Endodermal cell (in vitro differentiated cells): ENCODE measurements around the gene GRM8. TPM values are rescaled to one million over a fixed set of nuclear protein-coding genes. Genes with fewer than 3 reads are reported as not detected.

Source experiments
- DNase-seq: peaks from one replicate; pipeline ENCODE4 v3.0.0-alpha.2; 2017
- H3K27ac ChIP-seq: 2 replicates; pipeline ENCODE4 v1.5.1; 2013; ENCODE audit warnings: mild to moderate bottlenecking, low read depth, low read length, moderate library complexity
- H3K27me3 ChIP-seq: 2 replicates; pipeline ENCODE4 v1.6.1; 2013; ENCODE audit warnings: mild to moderate bottlenecking, low read length, moderate library complexity; ENCODE audit not compliant: insufficient read depth, control insufficient read depth, poor library complexity, severe bottlenecking
- H3K36me3 ChIP-seq: 2 replicates; pipeline ENCODE4 v1.7.0; 2013; ENCODE audit warnings: mild to moderate bottlenecking, low read length, moderate library complexity; ENCODE audit not compliant: control insufficient read depth, insufficient read depth
- H3K4me1 ChIP-seq: one replicate; pipeline ENCODE4 v1.7.0; 2013; ENCODE audit warnings: low read length; ENCODE audit not compliant: control insufficient read depth, insufficient read depth
- H3K4me3 ChIP-seq: 2 replicates; pipeline ENCODE4 v1.5.1; 2013; ENCODE audit warnings: mild to moderate bottlenecking, low read length, moderate library complexity
- H3K9ac ChIP-seq: 2 replicates; pipeline ENCODE4 v1.6.1; 2013; ENCODE audit warnings: mild to moderate bottlenecking, low read length, moderate library complexity; ENCODE audit not compliant: poor library complexity, severe bottlenecking; ENCODE audit errors: extremely low read depth
- H3K9me3 ChIP-seq: 2 replicates; pipeline ENCODE4 v1.6.1; 2013; ENCODE audit warnings: mild to moderate bottlenecking, low read length, moderate library complexity; ENCODE audit not compliant: control insufficient read depth
- H3K27ac Mint-ChIP-seq: 2 replicates; pipeline ENCODE4 v1.8.0; 2020; ENCODE audit warnings: mixed read lengths
- H3K27me3 Mint-ChIP-seq: 2 replicates; pipeline ENCODE4 v1.8.0; 2021; ENCODE audit warnings: mild to moderate bottlenecking, mixed read lengths; ENCODE audit not compliant: insufficient read depth
- H3K36me3 Mint-ChIP-seq: 2 replicates; pipeline ENCODE4 v1.8.0; 2020; ENCODE audit warnings: low read depth, mixed read lengths
- H3K4me1 Mint-ChIP-seq: 2 replicates; pipeline ENCODE4 v1.8.0; 2020; ENCODE audit warnings: mixed read lengths
- H3K4me3 Mint-ChIP-seq: 2 replicates; pipeline ENCODE4 v1.8.0; 2020; ENCODE audit warnings: mild to moderate bottlenecking, moderate library complexity, mixed read lengths
- H3K9me3 Mint-ChIP-seq: 2 replicates; pipeline ENCODE4 v1.8.0; 2020; ENCODE audit warnings: mild to moderate bottlenecking, mixed read lengths
- CTCF ChIP-seq: fragments of 200-600 bp; sonication (generic); conservative IDR thresholded peaks from 2 replicates; pipeline ENCODE4 v1.5.0; 2021; ENCODE audit warnings: antibody characterized with exemption, mild to moderate bottlenecking
- WGBS, 2 experiments: methylation state at CpG; one replicate each; pipeline versions ENCODE4 v1.1.5 to v1.1.7; 2013; ENCODE audit warnings: missing lambda C conversion rate in 2 of 2, mixed read lengths in 1 of 2; ENCODE audit not compliant: insufficient coverage in 1 of 2, insufficient read length in 1 of 2; 5-methylcytosine and 5-hydroxymethylcytosine counted together
- total RNA-seq, 2 donors: library from RNA; stranded (reverse); fragmentation: NEBNext Ultra II Directional in 1 of 2; extraction: Animal tissue kit (Norgen Biotek cat#: 25700) in 1 of 2; gene quantifications; 2 replicates in 1 of 2; 3 replicates in 1 of 2; pipeline ENCODE4 v1.2.1, GENCODE V29; 2021

The GRM8 gene
- total RNA-seq, 2 donors from 2014 or later: 0.93 to 2.0 TPM

DNA sequence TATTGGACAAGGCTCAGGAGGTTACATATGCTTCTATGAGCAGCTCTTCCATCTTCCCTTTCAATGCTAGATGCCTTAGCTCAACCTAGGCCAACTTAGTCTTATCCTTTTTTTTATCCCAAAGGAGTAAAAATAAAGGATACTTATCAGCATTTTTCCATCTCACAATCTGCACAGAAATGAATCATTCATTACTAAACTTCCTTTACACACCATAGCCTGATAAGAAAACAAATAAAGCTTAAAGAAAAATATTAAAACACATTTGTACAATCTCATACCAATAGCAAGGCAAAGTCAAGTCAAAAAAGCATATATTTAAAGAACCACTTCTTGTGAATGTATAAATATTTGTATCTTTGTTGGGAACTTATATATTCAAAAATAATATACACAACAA, 407.4 kb downstream of the GRM8 start:
- Mint-ChIP-seq H3K4me3 (no peak overlapping the region), H3K9me3 (peaks cover 13% of the 10 kb centered on the region), H3K27me3 (no peaks in the 10 kb centered on the region), H3K36me3 (no peaks in the 10 kb centered on the region), H3K27ac (no peak overlapping the region), H3K4me1 (peaks cover 25% of the 10 kb centered on the region)
- no peak overlapping the region for H3K9ac ChIP-seq
- no peaks in the 10 kb centered on the region for H3K27me3 ChIP-seq
- no peak overlapping the region for H3K4me3 ChIP-seq
- no peaks in the 10 kb centered on the region for H3K36me3 ChIP-seq
- TF ChIP-seq CTCF: no peak
- H3K9me3 ChIP-seq: peaks cover 12% of the 10 kb centered on the region
- H3K4me1 ChIP-seq: no peaks in the 10 kb centered on the region
- H3K27ac ChIP-seq: no peak overlapping the region
- no peak for DNase-seq

DNA sequence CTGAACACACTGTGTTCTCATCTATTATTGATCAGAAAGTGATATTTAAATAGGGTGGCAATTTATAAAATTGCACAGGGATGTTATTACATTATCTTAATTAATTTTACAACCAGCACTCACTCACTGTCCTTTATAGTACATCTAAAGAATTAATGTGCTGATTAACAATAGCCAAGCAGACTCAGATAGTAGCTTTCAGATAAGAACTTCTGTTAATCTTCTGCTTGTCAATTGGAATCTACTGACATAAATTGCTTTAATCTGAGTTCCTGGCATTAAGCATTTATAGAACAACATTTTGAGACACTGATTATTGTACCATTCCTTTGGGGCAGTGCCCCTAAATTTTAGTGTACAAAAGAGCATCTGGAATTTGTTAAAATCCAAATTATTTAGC, 408.9 kb downstream of the GRM8 start:
- Histone ChIP-seq H3K4me3 (no peak overlapping the region), H3K27me3 (no peaks in the 10 kb centered on the region), H3K36me3 (no peaks in the 10 kb centered on the region), H3K27ac (no peak overlapping the region), H3K4me1 (no peaks in the 10 kb centered on the region), H3K9me3 (peaks cover 12% of the 10 kb centered on the region), H3K9ac (no peak overlapping the region)
- no peaks in the 10 kb centered on the region for H3K36me3 Mint-ChIP-seq
- TF ChIP-seq CTCF: no peak
- H3K4me1 Mint-ChIP-seq: peaks cover 25% of the 10 kb centered on the region
- no peaks in the 10 kb centered on the region for H3K27me3 Mint-ChIP-seq
- no peak overlapping the region for H3K4me3 Mint-ChIP-seq
- no peak overlapping the region for H3K27ac Mint-ChIP-seq
- DNase-seq: no peak
- peaks cover 11% of the 10 kb centered on the region for H3K9me3 Mint-ChIP-seq

DNA sequence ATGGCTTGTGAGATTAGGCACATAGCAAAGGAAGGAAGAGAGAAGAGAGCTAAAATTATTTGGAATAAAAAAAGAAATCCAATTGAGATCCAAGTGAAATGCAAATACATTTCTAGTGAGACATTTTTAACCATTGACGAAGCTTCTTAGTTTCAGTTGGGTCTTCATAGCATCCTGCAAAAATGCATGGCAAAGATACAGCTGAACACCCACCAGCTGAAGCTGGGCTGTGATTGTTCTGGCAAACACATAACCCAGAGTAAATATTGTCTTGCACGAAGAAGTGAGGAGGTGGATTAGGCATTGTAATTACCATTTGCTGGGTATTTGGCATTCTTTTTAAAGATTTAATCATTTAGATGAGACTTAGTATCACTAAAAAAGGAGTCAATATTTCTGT, 409.4 kb downstream of the GRM8 start:
- 79 to 90% methylated on average over 1 to 2 of the region's 2 CpGs for WGBS, 2 experiments
- no peak overlapping the region for H3K4me3 Mint-ChIP-seq
- DNase-seq: no peak
- H3K27ac ChIP-seq: no peak overlapping the region
- peaks cover 12% of the 10 kb centered on the region for H3K9me3 ChIP-seq
- H3K9me3 Mint-ChIP-seq: peaks cover 11% of the 10 kb centered on the region
- H3K27me3 Mint-ChIP-seq: no peaks in the 10 kb centered on the region
- H3K27me3 ChIP-seq: no peaks in the 10 kb centered on the region
- no peak overlapping the region for H3K27ac Mint-ChIP-seq
- no peaks in the 10 kb centered on the region for H3K36me3 ChIP-seq
- no peak overlapping the region for H3K4me3 ChIP-seq
- H3K36me3 Mint-ChIP-seq: no peaks in the 10 kb centered on the region
- H3K4me1 Mint-ChIP-seq: peaks cover 25% of the 10 kb centered on the region
- TF ChIP-seq CTCF: no peak
- H3K9ac ChIP-seq: no peak overlapping the region
- no peaks in the 10 kb centered on the region for H3K4me1 ChIP-seq
